CD8-positive, alpha-beta memory T cell (primary cell): ENCODE measurements around the gene TM9SF2. TPM values are rescaled to one million over a fixed set of nuclear protein-coding genes. Genes with fewer than 3 reads are reported as not detected.

ENCODE experiments used
- CTCF ChIA-PET: fragments of 350-600 bp; sonication (Branson Sonifier 250); formaldehyde crosslinking; loops from one replicate; lab custom pipeline; 2021; ENCODE audit warnings: antibody characterized with exemption; lab: Charles Lee
- POLR2A ChIA-PET: fragments of 350-600 bp; sonication (Branson Sonifier 250); formaldehyde crosslinking; loops from one replicate; lab custom pipeline; 2021; ENCODE audit warnings: antibody characterized with exemption; lab: Charles Lee
- DNase-seq, 5 donors: peaks; one replicate each; pipeline versions ENCODE4 v3.0.0 to v3.0.0-alpha.2; 2020 to 2022; ENCODE audit warnings: mixed read lengths in 1 of 5
- H3K27ac ChIP-seq: one replicate; pipeline ENCODE4 v1.7.0; 2013; ENCODE audit warnings: low read depth, mild to moderate bottlenecking, low read length, moderate library complexity
- H3K27me3 ChIP-seq: 2 replicates; pipeline ENCODE4 v1.7.0; 2013; ENCODE audit warnings: low read length, mild to moderate bottlenecking; ENCODE audit not compliant: insufficient read depth, poor library complexity, severe bottlenecking
- H3K36me3 ChIP-seq: 2 replicates; pipeline ENCODE4 v1.7.0; 2013; ENCODE audit warnings: mild to moderate bottlenecking, low read length, moderate library complexity; ENCODE audit not compliant: insufficient read depth
- H3K4me1 ChIP-seq: 2 replicates; pipeline ENCODE4 v1.7.0; 2013; ENCODE audit warnings: mild to moderate bottlenecking, low read length, moderate library complexity; ENCODE audit not compliant: insufficient read depth
- H3K4me3 ChIP-seq: 2 replicates; pipeline ENCODE4 v1.7.0; 2013; ENCODE audit warnings: mild to moderate bottlenecking, low read length
- H3K9me3 ChIP-seq: 2 replicates; pipeline ENCODE4 v1.7.0; 2013; ENCODE audit warnings: mild to moderate bottlenecking, low read length
- H3K27ac Mint-ChIP-seq, 8 donors: one replicate each; pipeline ENCODE4 v1.8.0; 2020 to 2021; ENCODE audit warnings: mixed read lengths in 8 of 8, mild to moderate bottlenecking in 6 of 8, inconsistent platforms in 3 of 8, moderate library complexity in 3 of 8
- H3K27me3 Mint-ChIP-seq, 2 donors: one replicate each; pipeline ENCODE4 v1.8.0; 2020 to 2021; ENCODE audit warnings: mixed read lengths in 2 of 2, mild to moderate bottlenecking in 1 of 2, moderate library complexity in 1 of 2
- H3K36me3 Mint-ChIP-seq, 3 donors: one replicate each; pipeline ENCODE4 v1.8.0; 2020 to 2021; ENCODE audit warnings: mixed read lengths in 3 of 3, inconsistent platforms in 1 of 3, mild to moderate bottlenecking in 1 of 3
- H3K4me1 Mint-ChIP-seq, 3 donors: one replicate each; pipeline ENCODE4 v1.8.0; 2020 to 2021; ENCODE audit warnings: mixed read lengths in 3 of 3, inconsistent platforms in 1 of 3, mild to moderate bottlenecking in 1 of 3
- H3K4me3 Mint-ChIP-seq, 7 donors: one replicate each; pipeline ENCODE4 v1.8.0; 2020 to 2021; ENCODE audit warnings: mixed read lengths in 7 of 7, mild to moderate bottlenecking in 6 of 7, moderate library complexity in 4 of 7, inconsistent platforms in 2 of 7
- H3K9me3 Mint-ChIP-seq, 5 donors: one replicate each; pipeline ENCODE4 v1.8.0; 2020 to 2022; ENCODE audit warnings: mixed read lengths in 5 of 5, mild to moderate bottlenecking in 3 of 5, moderate library complexity in 2 of 5, inconsistent platforms in 1 of 5
- polyA plus RNA-seq: library from polyadenylated mRNA; unstranded; fragments of 300-500 nt; fragmentation: Illumina TruSeq; gene quantifications from one replicate; pipeline ENCODE4 v1.2.3, GENCODE V29; 2021
- total RNA-seq, 2 experiments: library from RNA; stranded (reverse); gene quantifications; one replicate each; pipeline ENCODE4 v1.2.3, GENCODE V29; 2021

The TM9SF2 gene
- total and polyA plus RNA-seq, 3 experiments from 2014 or later = 81.3 to 96.0 (median 88.0) TPM

DNA sequence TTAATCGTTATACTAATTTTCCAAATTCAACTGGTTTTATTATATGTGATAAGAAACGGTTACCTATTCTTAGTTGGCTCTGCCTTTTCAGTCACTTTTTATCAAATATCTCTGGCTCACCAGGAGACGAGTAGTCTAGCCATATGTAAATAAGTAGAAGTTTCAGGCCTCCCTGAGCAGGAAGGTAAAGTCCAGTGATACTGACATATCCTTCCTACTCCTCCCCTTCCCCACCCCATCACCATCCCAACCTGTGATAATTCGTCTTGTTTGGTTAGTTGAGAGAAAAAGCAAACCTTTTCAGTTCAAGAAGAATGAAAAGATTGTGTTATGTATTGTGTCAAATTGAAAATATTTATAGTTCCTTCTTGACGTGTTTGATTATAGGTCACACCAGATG, 53.9 kb downstream of the TM9SF2 start:
- ChIA-PET POLR2A (no interaction called here), CTCF (interaction anchor here (1.0 kb wide), 1 partner anchor 51 kb away, joined by 3 read pairs; no protein-coding TSS in a partner anchor)
- no peaks in the 10 kb centered on the region for H3K9me3 ChIP-seq
- no peak overlapping the region for H3K4me3 ChIP-seq
- H3K4me3 Mint-ChIP-seq = no peak overlapping the region
- H3K27me3 ChIP-seq = no peaks in the 10 kb centered on the region
- H3K27ac ChIP-seq = no peak overlapping the region
- DNase-seq = no peak
- peaks cover 37% of the 10 kb centered on the region for H3K36me3 ChIP-seq
- H3K27ac Mint-ChIP-seq = peak overlapping the region in 5 of 8 donors; percentile 21 to 69 (median 48)
- no peaks in the 10 kb centered on the region for H3K9me3 Mint-ChIP-seq
- no peaks in the 10 kb centered on the region for H3K4me1 ChIP-seq
- H3K4me1 Mint-ChIP-seq = peaks cover 0 to 17% (median 6%) of the 10 kb centered on the region in 3 donors
- no peaks in the 10 kb centered on the region for H3K27me3 Mint-ChIP-seq
- peaks cover 11 to 90% (median 26%) of the 10 kb centered on the region in 3 donors for H3K36me3 Mint-ChIP-seq

DNA sequence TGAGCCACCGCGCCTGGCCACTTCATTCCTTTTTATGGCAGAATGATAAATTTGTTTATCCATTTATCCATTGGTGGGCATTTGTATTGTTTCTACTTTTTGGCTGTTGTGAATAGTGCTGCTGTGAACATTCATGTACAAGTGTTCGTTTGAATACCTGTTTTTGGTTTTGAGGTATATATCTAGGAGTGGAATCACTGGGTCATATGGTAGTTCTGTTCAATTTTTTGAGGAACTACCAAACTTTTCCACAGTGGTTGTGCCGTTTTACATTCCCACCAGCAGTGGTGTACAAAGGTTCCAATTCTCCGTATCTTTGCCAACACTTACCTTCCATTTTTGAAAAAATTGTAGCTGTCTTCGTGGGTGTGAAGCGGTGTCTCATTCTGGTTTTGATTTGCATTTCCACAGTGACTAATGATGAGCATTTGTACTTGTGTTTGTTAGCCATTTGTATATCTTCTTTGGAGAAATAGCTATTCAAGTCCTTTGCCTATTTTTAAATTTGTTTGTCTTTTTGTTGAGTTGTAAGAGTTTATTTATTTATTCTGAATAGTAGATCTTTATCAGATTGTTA, 55.7 kb downstream of the TM9SF2 start:
- Histone ChIP-seq H3K27ac (no peak overlapping the region), H3K27me3 (no peaks in the 10 kb centered on the region), H3K36me3 (peaks cover 32% of the 10 kb centered on the region), H3K9me3 (no peaks in the 10 kb centered on the region), H3K4me1 (no peaks in the 10 kb centered on the region), H3K4me3 (no peak overlapping the region)
- Mint-ChIP-seq H3K4me1 (peaks cover 0 to 16% (median 5%) of the 10 kb centered on the region in 3 donors), H3K27ac (peak overlapping the region in 4 of 8 donors; percentile 9 to 85 (median 56)), H3K9me3 (no peaks in the 10 kb centered on the region), H3K36me3 (peaks cover 11 to 88% (median 19%) of the 10 kb centered on the region in 3 donors), H3K4me3 (no peak overlapping the region), H3K27me3 (no peaks in the 10 kb centered on the region)
- CTCF ChIA-PET = no interaction called here
- POLR2A ChIA-PET = interaction anchor here (0.6 kb wide), 1 partner anchor 1094 kb away, joined by 3 read pairs; no protein-coding TSS in a partner anchor
- no peak for DNase-seq

DNA sequence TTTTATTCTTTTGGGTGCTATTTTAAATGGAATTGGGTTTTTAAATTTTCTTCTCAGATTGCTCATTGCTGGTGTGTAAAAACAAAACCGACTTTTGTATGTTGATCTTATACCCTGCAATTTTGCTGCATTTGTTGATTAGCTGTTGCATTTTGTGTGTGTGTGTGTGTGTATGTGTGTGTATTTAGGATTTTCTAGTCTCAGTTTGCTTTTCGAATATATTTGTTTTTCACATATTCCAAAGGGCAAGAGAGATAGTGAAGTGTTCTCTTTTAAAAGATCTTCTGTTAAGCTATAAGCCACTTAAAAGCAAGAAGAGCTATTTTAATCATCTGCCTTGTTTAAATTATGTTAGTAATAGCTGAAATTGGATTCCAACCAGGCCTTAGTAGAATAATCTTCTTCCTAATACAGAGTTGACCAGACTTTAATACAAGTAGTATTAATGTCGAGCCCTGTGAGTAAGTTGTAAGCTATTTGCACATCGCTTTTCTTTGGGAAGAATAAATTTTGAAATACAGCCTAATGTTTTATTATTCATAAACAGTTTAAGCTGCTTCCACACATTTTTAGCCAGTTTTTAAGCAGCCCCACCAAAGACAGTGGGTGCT, 57.4 kb downstream of the TM9SF2 start:
- no peaks in the 10 kb centered on the region for H3K9me3 ChIP-seq
- POLR2A ChIA-PET = no interaction called here
- Mint-ChIP-seq H3K4me1 (peaks cover 0 to 16% (median 5%) of the 10 kb centered on the region in 3 donors), H3K27me3 (no peaks in the 10 kb centered on the region), H3K36me3 (peaks cover 14 to 87% (median 23%) of the 10 kb centered on the region in 3 donors), H3K27ac (peak overlapping the region in 6 of 8 donors; percentile 9 to 86 (median 43)), H3K4me3 (no peak overlapping the region), H3K9me3 (no peaks in the 10 kb centered on the region)
- H3K4me3 ChIP-seq = no peak overlapping the region
- H3K36me3 ChIP-seq = peaks cover 24% of the 10 kb centered on the region
- no peak for DNase-seq
- CTCF ChIA-PET = interaction anchor here (1.2 kb wide), 1 partner anchor 382 kb away, joined by 3 read pairs; no protein-coding TSS in a partner anchor
- no peak overlapping the region for H3K27ac ChIP-seq
- H3K27me3 ChIP-seq = no peaks in the 10 kb centered on the region
- H3K4me1 ChIP-seq = no peaks in the 10 kb centered on the region

DNA sequence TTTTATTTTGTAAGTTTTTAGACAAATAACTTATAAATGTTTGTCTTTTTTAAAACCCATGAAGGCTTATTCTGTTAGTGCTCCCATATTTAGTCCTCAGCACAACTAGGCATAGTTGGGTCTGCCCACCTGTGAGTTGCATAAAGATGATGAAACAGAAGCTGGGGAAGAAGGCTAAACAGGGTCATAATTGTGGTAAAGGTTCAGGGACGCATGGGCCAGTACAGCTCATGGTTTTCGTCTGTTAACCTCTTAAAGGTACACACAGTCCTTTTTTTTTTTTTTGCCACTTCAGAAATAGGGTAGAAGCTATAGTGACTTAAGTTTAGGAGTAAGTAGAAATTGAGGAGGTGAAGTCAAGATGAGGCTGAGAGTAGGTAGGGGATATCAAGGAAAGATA, 58.3 kb downstream of the TM9SF2 start:
- POLR2A ChIA-PET = no interaction called here
- CTCF ChIA-PET = interaction anchor here (1.2 kb wide), 1 partner anchor 383 kb away, joined by 3 read pairs; no protein-coding TSS in a partner anchor
- Mint-ChIP-seq H3K27me3 (no peaks in the 10 kb centered on the region), H3K4me1 (peaks cover 0 to 16% (median 5%) of the 10 kb centered on the region in 3 donors), H3K36me3 (peaks cover 14 to 86% (median 25%) of the 10 kb centered on the region in 3 donors), H3K4me3 (no peak overlapping the region), H3K27ac (peak overlapping the region in 1 of 8 donors; percentile 61), H3K9me3 (no peaks in the 10 kb centered on the region)
- Histone ChIP-seq H3K27ac (no peak overlapping the region), H3K36me3 (peaks cover 15% of the 10 kb centered on the region), H3K4me1 (no peaks in the 10 kb centered on the region), H3K9me3 (no peaks in the 10 kb centered on the region), H3K27me3 (no peaks in the 10 kb centered on the region), H3K4me3 (no peak overlapping the region)
- no peak for DNase-seq

DNA sequence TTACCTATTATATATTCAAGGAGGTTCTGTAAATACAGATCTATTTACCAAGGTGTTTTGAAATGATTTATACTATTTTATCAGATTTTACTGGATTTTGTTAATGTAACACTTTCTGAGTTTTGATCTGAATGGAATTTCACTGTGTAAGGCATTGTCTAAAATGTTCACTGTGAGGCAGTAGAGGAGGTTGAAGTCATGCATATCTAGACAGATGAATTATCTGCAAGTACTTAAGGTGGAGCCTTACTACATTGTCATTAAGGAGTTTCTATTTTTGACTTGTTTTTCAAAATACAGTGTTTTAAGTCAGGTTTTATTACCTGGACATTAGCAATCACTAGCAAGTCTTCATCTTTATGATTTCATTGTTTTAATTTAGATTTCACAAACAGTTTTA, 62.1 kb downstream of the TM9SF2 start:
- POLR2A ChIA-PET = no interaction called here
- Histone ChIP-seq H3K27ac (no peak overlapping the region), H3K9me3 (no peaks in the 10 kb centered on the region), H3K27me3 (no peaks in the 10 kb centered on the region), H3K4me1 (no peaks in the 10 kb centered on the region), H3K36me3 (peaks cover 7% of the 10 kb centered on the region), H3K4me3 (no peak overlapping the region)
- no peak overlapping the region for H3K4me3 Mint-ChIP-seq
- CTCF ChIA-PET = no interaction called here
- H3K9me3 Mint-ChIP-seq = peaks cover 2 to 6% (median 3%) of the 10 kb centered on the region in 5 donors
- no peak for DNase-seq
- H3K36me3 Mint-ChIP-seq = peaks cover 12 to 62% (median 20%) of the 10 kb centered on the region in 3 donors
- peaks cover 8 to 15% (median 9%) of the 10 kb centered on the region in 3 donors for H3K4me1 Mint-ChIP-seq
- H3K27ac Mint-ChIP-seq = peak overlapping the region in 2 of 8 donors; percentile 5 to 47
- no peaks in the 10 kb centered on the region for H3K27me3 Mint-ChIP-seq

DNA sequence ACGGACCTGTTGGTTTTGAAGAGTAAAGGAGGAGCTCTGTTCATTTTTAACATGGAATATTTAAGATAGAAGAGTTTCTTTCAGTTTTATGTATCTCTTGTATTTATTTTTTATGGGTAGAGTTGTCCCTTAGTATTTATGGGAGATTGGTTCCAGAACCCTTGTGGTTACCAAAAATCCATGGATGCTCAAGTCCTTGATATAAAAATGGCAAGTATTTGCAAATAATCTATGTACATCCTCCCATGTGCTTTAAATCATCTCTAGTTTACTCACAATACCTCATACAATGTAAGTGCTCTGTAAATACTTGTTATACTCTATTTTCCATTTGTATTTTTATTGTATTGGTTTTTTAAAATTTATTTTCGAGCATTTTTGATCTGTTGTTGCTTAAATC, 63.1 kb downstream of the TM9SF2 start:
- Mint-ChIP-seq H3K27ac (no peak overlapping the region), H3K36me3 (peaks cover 16 to 54% (median 17%) of the 10 kb centered on the region in 3 donors), H3K4me1 (peaks cover 8 to 10% (median 9%) of the 10 kb centered on the region in 3 donors), H3K9me3 (peaks cover 4 to 15% (median 11%) of the 10 kb centered on the region in 5 donors), H3K27me3 (no peaks in the 10 kb centered on the region), H3K4me3 (no peak overlapping the region)
- CTCF ChIA-PET = no interaction called here
- POLR2A ChIA-PET = no interaction called here
- Histone ChIP-seq H3K9me3 (no peaks in the 10 kb centered on the region), H3K4me1 (no peaks in the 10 kb centered on the region), H3K27me3 (no peaks in the 10 kb centered on the region), H3K36me3 (peaks cover 7% of the 10 kb centered on the region), H3K27ac (no peak overlapping the region), H3K4me3 (no peak overlapping the region)
- no peak for DNase-seq

DNA sequence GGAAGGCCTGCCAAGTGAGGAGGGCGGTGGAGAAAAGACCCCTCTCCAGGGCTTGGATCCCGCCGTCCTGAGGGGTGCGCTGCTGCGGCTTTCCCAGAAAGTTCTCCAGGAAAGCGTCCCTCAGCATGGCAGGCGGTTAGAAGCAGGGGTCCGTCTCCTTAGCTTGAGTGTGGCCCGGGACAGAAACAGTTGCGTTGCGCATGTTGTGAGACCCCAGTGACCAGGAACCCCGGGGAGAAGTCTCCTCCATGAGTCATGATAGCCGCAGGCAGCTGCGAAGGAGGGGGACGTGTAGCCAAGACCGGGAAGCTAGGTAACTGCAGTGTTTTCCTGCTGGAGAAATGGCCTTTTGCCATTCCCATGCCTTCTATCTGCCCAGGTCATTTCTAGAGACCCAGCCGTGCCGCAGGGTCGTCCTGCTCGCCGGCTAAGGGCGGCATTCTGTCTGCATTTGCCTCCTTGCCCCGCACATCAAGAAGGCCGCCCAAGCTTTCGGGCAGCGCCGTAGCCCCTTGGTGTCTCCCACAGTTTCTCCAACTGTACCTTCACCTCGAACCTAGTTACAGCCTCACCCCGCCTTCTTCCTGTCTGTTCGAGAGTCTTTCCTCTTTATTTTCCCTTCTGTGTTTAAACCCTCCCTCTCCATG, 64.3 kb downstream of the TM9SF2 start:
- H3K27ac Mint-ChIP-seq = peak overlapping the region in 1 of 8 donors; percentile 23
- H3K4me1 Mint-ChIP-seq = peaks cover 8 to 10% (median 9%) of the 10 kb centered on the region in 3 donors
- ChIA-PET CTCF (no interaction called here), POLR2A (no interaction called here)
- no peaks in the 10 kb centered on the region for H3K4me1 ChIP-seq
- DNase-seq = no peak
- peaks cover 16 to 44% (median 17%) of the 10 kb centered on the region in 3 donors for H3K36me3 Mint-ChIP-seq
- peak overlapping the region; percentile 12 to 89 (median 65) for H3K4me3 Mint-ChIP-seq
- no peaks in the 10 kb centered on the region for H3K27me3 Mint-ChIP-seq
- H3K4me3 ChIP-seq = no peak overlapping the region
- H3K36me3 ChIP-seq = peaks cover 3% of the 10 kb centered on the region
- H3K9me3 Mint-ChIP-seq = peaks cover 4 to 17% (median 12%) of the 10 kb centered on the region in 5 donors
- H3K9me3 ChIP-seq = no peaks in the 10 kb centered on the region
- H3K27ac ChIP-seq = no peak overlapping the region
- H3K27me3 ChIP-seq = no peaks in the 10 kb centered on the region
